GM12878 (cell line): ENCODE data around the gene SH3GL2. TPM values are rescaled to one million over a fixed set of nuclear protein-coding genes. Genes with fewer than 3 reads are reported as not detected.

Source experiments
- ATAC-seq: fragments of 200-7000 bp; cut with Tn5 transposase; 3 replicates; pipeline ENCODE4 v1.9.1; 2020; ENCODE audit warnings: mild to moderate bottlenecking, moderate library complexity
- BruUV-seq: library from RNA; stranded (reverse); fragments of 400-500 nt; replicated peaks from 2 replicates; lab custom pipeline; 2021; lab: Mats Ljungman, UMichigan
- CTCF ChIA-PET: fragments of 300-600 bp; sonication (Branson Sonifier 250); formaldehyde crosslinking; extraction: SDS; loops from one replicate; lab custom pipeline; 2021; ENCODE audit warnings: inconsistent platforms; lab: Yijun Ruan, JAX
- POLR2A ChIA-PET: fragments of 350-600 bp; formaldehyde crosslinking; extraction: SDS; loops from one replicate; lab custom pipeline; 2021; ENCODE audit warnings: inconsistent platforms; lab: Charles Lee
- RAD21 ChIA-PET: fragments of 300-600 bp; sonication (Branson Sonifier 250); formaldehyde crosslinking; loops from one replicate; lab custom pipeline; 2023; ENCODE audit warnings: antibody characterized with exemption; ENCODE audit not compliant: unreplicated experiment; lab: Charles Lee
- SMC1A ChIA-PET: fragments of 300-600 bp; sonication (Branson Sonifier 250); formaldehyde crosslinking; loops from one replicate; lab custom pipeline; 2023; ENCODE audit not compliant: unreplicated experiment, uncharacterized antibody; lab: Charles Lee
- DNase-seq: peaks from one replicate; pipeline ENCODE4 v3.0.0-alpha.2; 2011; ENCODE audit warnings: low read depth, low spot score
- FAIRE-seq: peaks from 3 replicates; lab custom pipeline; 2011; peaks lifted over from hg19 to GRCh38; lab: Jason Lieb, UNC
- H2AFZ ChIP-seq: 2 replicates; pipeline ENCODE4 v1.6.0; 2011; ENCODE audit warnings: low read depth, low read length, control low read depth; ENCODE audit not compliant: control insufficient read depth
- H3K27ac ChIP-seq: 2 replicates; pipeline ENCODE4 v1.5.1; 2011; ENCODE audit warnings: control low read depth; ENCODE audit not compliant: control insufficient read depth, insufficient read depth
- H3K27me3 ChIP-seq, 2 experiments: replicated peaks in 1 of 2; 2 replicates each; pipeline versions ENCODE4 v1.6.0 to v1.6.1; 2011; ENCODE audit warnings: low read length in 1 of 2; ENCODE audit not compliant: control insufficient read depth in 2 of 2, insufficient read depth in 2 of 2
- H3K36me3 ChIP-seq, 2 experiments: 2 replicates each; pipeline ENCODE4 v1.5.1; 2011; ENCODE audit warnings: low read length in 1 of 2; ENCODE audit not compliant: control insufficient read depth in 2 of 2, insufficient read depth in 2 of 2
- H3K4me1 ChIP-seq: 2 replicates; pipeline ENCODE4 v1.6.1; 2011; ENCODE audit warnings: mild to moderate bottlenecking, low read length, moderate library complexity, mixed read lengths; ENCODE audit not compliant: control insufficient read depth, insufficient read depth
- H3K4me2 ChIP-seq: 2 replicates; pipeline ENCODE4 v1.6.0; 2011; ENCODE audit warnings: control low read depth; ENCODE audit not compliant: control insufficient read depth, insufficient read depth
- H3K4me3 ChIP-seq: fragments of 200-600 bp; sonication (generic); 2 replicates; pipeline ENCODE4 v1.5.1; 2016
- H3K79me2 ChIP-seq: 2 replicates; pipeline ENCODE4 v1.6.0; 2011; ENCODE audit warnings: low read length; ENCODE audit not compliant: control insufficient read depth, insufficient read depth
- H3K9ac ChIP-seq: 2 replicates; pipeline ENCODE4 v1.8.0; 2011; ENCODE audit warnings: low read length, control low read depth, mixed read lengths; ENCODE audit not compliant: control insufficient read depth, insufficient read depth
- H3K9me3 ChIP-seq: replicated peaks from 3 replicates; pipeline ENCODE4 v1.5.1; 2011; ENCODE audit warnings: mild to moderate bottlenecking, low read length; ENCODE audit not compliant: control insufficient read depth, insufficient read depth
- H4K20me1 ChIP-seq: 2 replicates; pipeline ENCODE4 v1.6.0; 2011; ENCODE audit not compliant: control insufficient read depth, insufficient read depth
- GABPA ChIP-seq: IDR thresholded peaks from 2 replicates; pipeline ENCODE4 v1.6.1; 2014; ENCODE audit warnings: antibody characterized with exemption, low read depth, mild to moderate bottlenecking, inconsistent platforms
- JUNB ChIP-seq: IDR thresholded peaks from 2 replicates; pipeline ENCODE4 v1.6.1; 2016; ENCODE audit warnings: antibody characterized with exemption, mild to moderate bottlenecking
- NR2F1 ChIP-seq: fragments of 450-650 bp; conservative IDR thresholded peaks from 2 replicates; pipeline ENCODE4 v1.6.1; 2017; ENCODE audit warnings: mild to moderate bottlenecking
- RELA ChIP-seq: fragments of 450-650 bp; IDR thresholded peaks from 2 replicates; pipeline ENCODE4 v1.8.0; 2014; ENCODE audit warnings: borderline replicate concordance; ENCODE audit not compliant: partially characterized antibody
- RUNX3 ChIP-seq: IDR thresholded peaks from 2 replicates; pipeline ENCODE4 v1.6.1; 2012; ENCODE audit warnings: low read length, inconsistent platforms
- SMAD1 ChIP-seq: fragments of 450-650 bp; IDR thresholded peaks from 2 replicates; pipeline ENCODE4 v1.6.1; 2018; ENCODE audit warnings: mild to moderate bottlenecking, low read depth; ENCODE audit not compliant: partially characterized antibody
- SUPT20H ChIP-seq: IDR thresholded peaks from 2 replicates; pipeline ENCODE4 v1.6.1; 2011; ENCODE audit warnings: low read depth, mild to moderate bottlenecking, low read length, moderate library complexity, borderline replicate concordance; ENCODE audit not compliant: control insufficient read depth
- ZNF207 ChIP-seq: fragments of 450-650 bp; IDR thresholded peaks from 2 replicates; pipeline ENCODE4 v1.6.1; 2014; ENCODE audit warnings: antibody characterized with exemption, mild to moderate bottlenecking, borderline replicate concordance
- WGBS: methylation state at CpG from one replicate; pipeline ENCODE4 v1.1.6; 2016; ENCODE audit warnings: low lambda C conversion rate; ENCODE audit not compliant: insufficient replicate concordance, insufficient coverage; ENCODE audit errors: missing lambda C conversion rate; 5-methylcytosine and 5-hydroxymethylcytosine counted together
- in situ Hi-C: fragments of 300-500 bp; cut with MboI; formaldehyde crosslinking; loops from 9 replicates; pipeline ENCODE4 v1.14.3; 2018; ENCODE audit warnings: mixed read lengths
- intact Hi-C: fragments of 100-400 bp; cut with micrococcal nuclease; formaldehyde crosslinking; loops from one replicate; pipeline ENCODE4 v1.14.2; 2022; ENCODE audit not compliant: unreplicated experiment
- polyA plus RNA-seq, 11 experiments: library from polyadenylated mRNA; depleted of rRNA in 4 of 11; unstranded in 6 of 11; stranded (reverse) in 5 of 11; fragments of >200 nt; fragmentation: Nextera tagmentation in 4 of 11; fragmentation: Illumina TruSeq in 1 of 11; extraction: Ambion mirVana in 4 of 11; extraction: Trizol in 1 of 11; gene quantifications; 1 replicate in 1 of 11; 2 replicates in 10 of 11; pipeline versions ENCODE4 v1.2.1 to v1.2.3, GENCODE V29; 2011 to 2016; ENCODE audit warnings: inconsistent platforms in 2 of 11, missing spikeins in 2 of 11, low read depth in 1 of 11
- total RNA-seq, 4 experiments: library from RNA; depleted of rRNA in 3 of 4; stranded (reverse); fragments of >200 nt in 3 of 4; fragmentation: Illumina TruSeq in 1 of 4; extraction: Trizol in 1 of 4; gene quantifications; 2 replicates each; pipeline versions ENCODE4 v1.2.1 to v1.2.3, GENCODE V29; 2013 to 2021
- TF ChIP-seq, protein P1 (sequence below): IDR thresholded peaks from 2 replicates; pipeline ENCODE4 v1.6.1; 2012; ENCODE audit warnings: low read depth, low read length, improper control_type of control experiment
- TF ChIP-seq, protein P2 (sequence below): fragments of 450-650 bp; IDR thresholded peaks from 2 replicates; pipeline ENCODE4 v1.6.1; 2016; ENCODE audit warnings: mild to moderate bottlenecking, moderate library complexity, borderline replicate concordance
- TF ChIP-seq, protein P3 (sequence below): fragments of 450-650 bp; IDR thresholded peaks from 2 replicates; pipeline ENCODE4 v1.6.1; 2017; ENCODE audit warnings: borderline replicate concordance

SH3GL2 gene
- total and polyA plus RNA-seq, 10 of the 15 experiments (the other 5 are each of a cell fraction or from before 2014, with no cell fraction given): not detected

DNA sequence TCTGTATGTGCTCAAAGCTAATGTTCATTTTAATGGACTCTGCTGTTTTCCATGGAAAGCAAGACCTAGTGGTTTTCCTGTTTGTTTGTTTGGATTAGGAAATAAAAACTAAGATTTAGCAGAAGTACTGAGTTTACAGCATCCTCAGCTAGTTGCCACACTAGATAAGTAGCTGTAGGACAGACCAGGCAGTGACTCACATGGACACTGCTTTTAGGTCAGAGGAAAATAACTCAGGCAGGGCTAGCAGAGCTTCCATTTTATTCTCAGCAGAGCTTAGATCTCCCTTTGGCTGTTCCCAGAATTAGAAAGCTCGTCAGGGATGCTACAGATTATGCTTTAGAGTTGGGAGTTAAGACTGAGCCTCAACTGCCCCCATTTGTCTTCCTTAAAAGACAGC, 204.4 kb downstream of the SH3GL2 start:
- whole genome bisulfite sequencing: 0% methylated on average over 1 of the region's 1 CpG
- RAD21 ChIA-PET: no interaction called here
- FAIRE-seq: no peak

More for the DNA sequence above, 204.4 kb downstream of the SH3GL2 start:
- no peaks in the 10 kb centered on the region for H3K27me3 ChIP-seq
- no peak for TF ChIP-seq SMAD1
- no peak for TF ChIP-seq ZNF207
- TF ChIP-seq, protein P1, sequence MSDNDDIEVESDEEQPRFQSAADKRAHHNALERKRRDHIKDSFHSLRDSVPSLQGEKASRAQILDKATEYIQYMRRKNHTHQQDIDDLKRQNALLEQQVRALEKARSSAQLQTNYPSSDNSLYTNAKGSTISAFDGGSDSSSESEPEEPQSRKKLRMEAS: no peak
- no peak for TF ChIP-seq SUPT20H
- no peak for TF ChIP-seq GABPA
- no peak for TF ChIP-seq JUNB
- TF ChIP-seq, protein P2, sequence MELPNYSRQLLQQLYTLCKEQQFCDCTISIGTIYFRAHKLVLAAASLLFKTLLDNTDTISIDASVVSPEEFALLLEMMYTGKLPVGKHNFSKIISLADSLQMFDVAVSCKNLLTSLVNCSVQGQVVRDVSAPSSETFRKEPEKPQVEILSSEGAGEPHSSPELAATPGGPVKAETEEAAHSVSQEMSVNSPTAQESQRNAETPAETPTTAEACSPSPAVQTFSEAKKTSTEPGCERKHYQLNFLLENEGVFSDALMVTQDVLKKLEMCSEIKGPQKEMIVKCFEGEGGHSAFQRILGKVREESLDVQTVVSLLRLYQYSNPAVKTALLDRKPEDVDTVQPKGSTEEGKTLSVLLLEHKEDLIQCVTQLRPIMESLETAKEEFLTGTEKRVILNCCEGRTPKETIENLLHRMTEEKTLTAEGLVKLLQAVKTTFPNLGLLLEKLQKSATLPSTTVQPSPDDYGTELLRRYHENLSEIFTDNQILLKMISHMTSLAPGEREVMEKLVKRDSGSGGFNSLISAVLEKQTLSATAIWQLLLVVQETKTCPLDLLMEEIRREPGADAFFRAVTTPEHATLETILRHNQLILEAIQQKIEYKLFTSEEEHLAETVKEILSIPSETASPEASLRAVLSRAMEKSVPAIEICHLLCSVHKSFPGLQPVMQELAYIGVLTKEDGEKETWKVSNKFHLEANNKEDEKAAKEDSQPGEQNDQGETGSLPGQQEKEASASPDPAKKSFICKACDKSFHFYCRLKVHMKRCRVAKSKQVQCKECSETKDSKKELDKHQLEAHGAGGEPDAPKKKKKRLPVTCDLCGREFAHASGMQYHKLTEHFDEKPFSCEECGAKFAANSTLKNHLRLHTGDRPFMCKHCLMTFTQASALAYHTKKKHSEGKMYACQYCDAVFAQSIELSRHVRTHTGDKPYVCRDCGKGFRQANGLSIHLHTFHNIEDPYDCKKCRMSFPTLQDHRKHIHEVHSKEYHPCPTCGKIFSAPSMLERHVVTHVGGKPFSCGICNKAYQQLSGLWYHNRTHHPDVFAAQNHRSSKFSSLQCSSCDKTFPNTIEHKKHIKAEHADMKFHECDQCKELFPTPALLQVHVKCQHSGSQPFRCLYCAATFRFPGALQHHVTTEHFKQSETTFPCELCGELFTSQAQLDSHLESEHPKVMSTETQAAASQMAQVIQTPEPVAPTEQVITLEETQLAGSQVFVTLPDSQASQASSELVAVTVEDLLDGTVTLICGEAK: no peak
- TF ChIP-seq, protein P3, sequence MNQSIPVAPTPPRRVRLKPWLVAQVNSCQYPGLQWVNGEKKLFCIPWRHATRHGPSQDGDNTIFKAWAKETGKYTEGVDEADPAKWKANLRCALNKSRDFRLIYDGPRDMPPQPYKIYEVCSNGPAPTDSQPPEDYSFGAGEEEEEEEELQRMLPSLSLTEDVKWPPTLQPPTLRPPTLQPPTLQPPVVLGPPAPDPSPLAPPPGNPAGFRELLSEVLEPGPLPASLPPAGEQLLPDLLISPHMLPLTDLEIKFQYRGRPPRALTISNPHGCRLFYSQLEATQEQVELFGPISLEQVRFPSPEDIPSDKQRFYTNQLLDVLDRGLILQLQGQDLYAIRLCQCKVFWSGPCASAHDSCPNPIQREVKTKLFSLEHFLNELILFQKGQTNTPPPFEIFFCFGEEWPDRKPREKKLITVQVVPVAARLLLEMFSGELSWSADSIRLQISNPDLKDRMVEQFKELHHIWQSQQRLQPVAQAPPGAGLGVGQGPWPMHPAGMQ: no peak
- no peak for TF ChIP-seq RELA
- TF ChIP-seq NR2F1: no peak
- TF ChIP-seq RUNX3: no peak
- H4K20me1 ChIP-seq: no peaks in the 10 kb centered on the region
- POLR2A ChIA-PET: no interaction called here
- no peak overlapping the region for H3K27ac ChIP-seq
- no peak overlapping the region for H3K4me2 ChIP-seq
- in situ Hi-C loops: no loop called here
- SMC1A ChIA-PET: interaction anchor here (0.8 to 0.9 kb wide), 2 partner anchors 18 to 31 kb away, joined by 3 read pairs; no protein-coding TSS in a partner anchor
- H2AFZ ChIP-seq: no peak overlapping the region
- no peak for ATAC-seq
- no peaks in the 10 kb centered on the region for H3K4me1 ChIP-seq
- no peaks in the 10 kb centered on the region for H3K36me3 ChIP-seq
- no peak overlapping the region for H3K9ac ChIP-seq
- intact Hi-C loops: no loop called here
- no TSS peak for BruUV-seq
- H3K9me3 ChIP-seq: no peaks in the 10 kb centered on the region
- no peaks in the 10 kb centered on the region for H3K79me2 ChIP-seq
- CTCF ChIA-PET: interaction anchor here (1.3 kb wide), 1 partner anchor 250 kb away, joined by 3 read pairs; no protein-coding TSS in a partner anchor
- DNase-seq: no peak
- H3K4me3 ChIP-seq: no peak overlapping the region
